ENCODE data around the gene PIP4K2A. TPM values are rescaled to one million over a fixed set of nuclear protein-coding genes. Genes with fewer than 3 reads are reported as not detected.

The PIP4K2A gene
- total and polyA plus RNA-seq, 2 of the 8 experiments (the other 6 are each of a cell fraction or from before 2014, with no cell fraction given) = 19.0 to 60.9 TPM

DNA sequence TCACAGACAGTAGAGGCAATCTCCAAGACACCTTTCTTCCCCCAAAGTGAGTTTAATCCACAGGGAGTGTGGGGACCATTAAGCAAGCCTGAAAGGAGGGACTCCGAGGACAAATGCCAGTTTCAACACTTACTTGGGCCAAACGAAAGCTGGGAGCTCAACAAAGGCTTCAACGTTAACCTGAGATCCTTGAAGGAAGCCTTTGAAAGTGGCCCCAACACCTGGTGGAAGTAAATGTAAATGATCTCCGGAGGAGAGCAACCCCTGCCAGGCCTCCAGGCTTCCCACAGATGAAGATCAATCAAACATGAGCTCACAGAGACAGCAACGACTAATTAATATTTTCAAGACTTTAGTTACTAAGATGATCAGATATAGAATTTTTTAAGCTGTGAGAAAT, 103.8 kb downstream of the PIP4K2A start:
- Histone ChIP-seq H4K5ac (ENCODE audit: insufficient read length, low read depth, low read length) (no peak overlapping the region), H3K56ac (replicated peaks; ENCODE audit: insufficient read length, low read depth, low read length) (no peak overlapping the region), H3K18ac (ENCODE audit: extremely low read depth, low read length) (no peak overlapping the region), H3K27ac (ENCODE audit: low read depth, low read length) (no peak overlapping the region), H3K4me2 (ENCODE audit: insufficient read depth in 1 of 2, low read depth in 2 of 2, low read length in 2 of 2) (peak overlapping the region in 1 of 2 experiments; percentile 1; a peak in 2 of 4 replicates), H2BK5ac (ENCODE audit: low read depth, low read length) (no peak overlapping the region), H3K79me1 (ENCODE audit: low read depth, low read length) (peaks cover 3% of the 10 kb centered on the region; the same call in 1 of the 2 replicates), H4K91ac (replicated peaks; ENCODE audit: insufficient read length, low read length) (no peak overlapping the region), H2BK15ac (ENCODE audit: low read length) (no peak overlapping the region), H2AK5ac (ENCODE audit: low read depth, low read length) (no peak overlapping the region), H3K9me3 (ENCODE audit: insufficient read depth in 2 of 2, low read depth in 1 of 2, low read length in 1 of 2) (no peaks in the 10 kb centered on the region), H3K79me2 (ENCODE audit: control insufficient read depth in 1 of 2, insufficient read depth in 2 of 2, low read length in 2 of 2) (peaks cover 0 to 52% of the 10 kb centered on the region in 2 experiments; a peak in 2 of 4 replicates), H2BK12ac (ENCODE audit: low read depth, low read length) (no peak overlapping the region), H3K4me1 (replicated peaks in 1 of 4; ENCODE audit: control insufficient read depth in 3 of 4, insufficient read depth in 4 of 4, low read length in 3 of 4) (peaks cover 4 to 19% (median 12%) of the 10 kb centered on the region in 4 experiments), H3K14ac (ENCODE audit: insufficient read length) (no peak overlapping the region), H3K23ac (ENCODE audit: insufficient read length) (no peak overlapping the region), H4K20me1 (replicated peaks in 1 of 2; ENCODE audit: control insufficient read depth in 1 of 2, insufficient read depth in 2 of 2, low read length in 2 of 2) (peaks cover 0 to 4% of the 10 kb centered on the region in 2 experiments), H3K36me3 (ENCODE audit: control insufficient read depth in 2 of 4, insufficient read depth in 4 of 4, low read length in 3 of 4) (peaks cover 0 to 4% (median 2%) of the 10 kb centered on the region in 4 experiments; a peak in 1 of 8 replicates), H3K27me3 (replicated peaks in 1 of 4; ENCODE audit: control insufficient read depth in 3 of 4, extremely low read depth in 1 of 4, insufficient read depth in 3 of 4, low read length in 3 of 4) (no peaks in the 10 kb centered on the region), H2AFZ (ENCODE audit: low read length) (no peak overlapping the region), H2BK120ac (replicated peaks; ENCODE audit: low read depth, low read length) (no peak overlapping the region), H3K4me3 (ENCODE audit: extremely low read depth in 1 of 4, insufficient read depth in 2 of 4, low read depth in 3 of 4, low read length in 4 of 4) (no peak overlapping the region), H3K9ac (replicated peaks in 1 of 4; ENCODE audit: extremely low read depth in 1 of 4, low read depth in 3 of 4, low read length in 3 of 4) (no peak overlapping the region; a peak in 1 of 7 replicates), H2BK20ac (ENCODE audit: low read length) (no peak overlapping the region), H4K8ac (ENCODE audit: extremely low read depth, insufficient read depth, low read length) (no peak overlapping the region), H3K4ac (replicated peaks; ENCODE audit: insufficient read length, low read depth, low read length) (no peak overlapping the region), H3K23me2 (ENCODE audit: low read depth, low read length) (no peaks in the 10 kb centered on the region)
- ChIA-PET CTCF (ENCODE audit: partially characterized antibody) (interaction anchor here (1.1 to 1.4 kb wide), 6 partner anchors 10 to 196 kb away, joined by 3 to 4 read pairs (median 3); no protein-coding TSS in a partner anchor), POLR2A (ENCODE audit: partially characterized antibody) (interaction anchor here (0.7 to 1.1 kb wide), 2 partner anchors 9 to 669 kb away, joined by 3 read pairs; no protein-coding TSS in a partner anchor)
- TF ChIP-seq SIN3A (conservative IDR thresholded peaks at IDR 0.05 in 1 of 2, IDR thresholded peaks at IDR 0.05 in 1 of 2; ENCODE audit: low read depth in 1 of 2, low read length in 2 of 2) = no peak
- 0 out of 2 replicates have a peak, but pooled peaks have one; percentile 33 for TF ChIP-seq TCF12 (IDR thresholded peaks at IDR 0.05; ENCODE audit: low read depth, low read length)
- peak in 1 of 2 experiments; percentile 41; a peak in 1 of 4 replicates for TF ChIP-seq HDAC2 (IDR thresholded peaks at IDR 0.05; ENCODE audit: borderline replicate concordance in 1 of 2, low read depth in 2 of 2, low read length in 2 of 2)
- no peak for TF ChIP-seq TEAD4 (IDR thresholded peaks at IDR 0.05; ENCODE audit: low read depth, low read length)
- FAIRE-seq (no peak), DNase-seq (ENCODE audit: low read depth in 1 of 2, low spot score in 2 of 2) (no peak)
- 45% methylated on average over 5 of the region's 5 CpGs; no CpG with 5 or more reads in 1 of the 2 experiments for WGBS, 2 experiments (ENCODE audit: extremely low coverage in 1 of 2, insufficient coverage in 1 of 2, insufficient read length in 1 of 2, insufficient replicate concordance in 2 of 2, low coverage in 1 of 2, low lambda C conversion rate in 2 of 2, missing lambda C conversion rate in 1 of 2)

Data from H1 (cell line).